ENCODE data around the gene MRPL49.
A peak's percentile ranks its signal among the peaks of the same experiment; 100 is the strongest.

Gene MRPL49

GRCh38 chr11:65102142-65103095, 19.7 kb upstream of the MRPL49 start:
- no peaks in the 10 kb centered on the region for H3K27me3 ChIP-seq (ENCODE audit: control insufficient read depth in 1 of 2, insufficient read depth in 2 of 2, low read length in 2 of 2)
- H3K9me3 ChIP-seq (ENCODE audit: control insufficient read depth in 1 of 2, low read length in 2 of 2) = no peaks in the 10 kb centered on the region
- H3K4me3 ChIP-seq (ENCODE audit: low read depth in 1 of 2, low read length in 2 of 2) = no peak overlapping the region
- H3K36me3 ChIP-seq (ENCODE audit: control insufficient read depth in 1 of 2, insufficient read depth in 2 of 2, low read length in 2 of 2) = peaks cover 4 to 23% of the 10 kb centered on the region in 2 donors
- H3K4me1 ChIP-seq (ENCODE audit: control insufficient read depth in 1 of 2, insufficient read depth in 2 of 2, low read length in 2 of 2) = peaks cover 0 to 4% of the 10 kb centered on the region in 2 donors
- no peak overlapping the region for H3K9ac ChIP-seq (ENCODE audit: low read depth in 1 of 2, low read length in 2 of 2)
- H3K27ac ChIP-seq (ENCODE audit: low read depth, low read length) = no peak overlapping the region

DNA sequence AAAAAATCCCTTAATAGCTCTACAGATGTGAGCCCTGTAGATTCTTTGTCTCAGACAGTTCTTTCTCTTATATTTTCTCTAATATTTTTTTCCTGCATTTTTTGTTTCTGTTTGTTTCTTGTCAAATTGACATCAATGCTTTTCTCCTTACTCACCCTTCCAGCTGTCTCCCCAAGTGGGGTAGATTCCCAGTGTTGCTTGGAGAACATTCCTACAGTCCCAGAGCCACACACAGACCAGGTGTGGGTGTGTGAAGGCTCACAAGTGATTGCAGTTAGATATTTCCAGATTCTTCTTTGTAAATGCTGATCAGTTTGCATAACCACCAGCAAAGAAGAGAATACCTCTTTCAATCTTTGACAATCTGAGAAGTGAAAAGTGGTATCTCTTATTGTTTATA, 18.6 kb upstream of the MRPL49 start:
- H3K9me3 ChIP-seq (ENCODE audit: control insufficient read depth in 1 of 2, low read length in 2 of 2) = no peaks in the 10 kb centered on the region
- no peak overlapping the region for H3K9ac ChIP-seq (ENCODE audit: low read depth in 1 of 2, low read length in 2 of 2)
- no peaks in the 10 kb centered on the region for H3K27me3 ChIP-seq (ENCODE audit: control insufficient read depth in 1 of 2, insufficient read depth in 2 of 2, low read length in 2 of 2)
- H3K4me1 ChIP-seq (ENCODE audit: control insufficient read depth in 1 of 2, insufficient read depth in 2 of 2, low read length in 2 of 2) = peaks cover 0 to 4% of the 10 kb centered on the region in 2 donors
- H3K36me3 ChIP-seq (ENCODE audit: control insufficient read depth in 1 of 2, insufficient read depth in 2 of 2, low read length in 2 of 2) = peaks cover 8 to 26% of the 10 kb centered on the region in 2 donors
- no peak overlapping the region for H3K4me3 ChIP-seq (ENCODE audit: low read depth in 1 of 2, low read length in 2 of 2)
- no peak overlapping the region for H3K27ac ChIP-seq (ENCODE audit: low read depth, low read length)

DNA sequence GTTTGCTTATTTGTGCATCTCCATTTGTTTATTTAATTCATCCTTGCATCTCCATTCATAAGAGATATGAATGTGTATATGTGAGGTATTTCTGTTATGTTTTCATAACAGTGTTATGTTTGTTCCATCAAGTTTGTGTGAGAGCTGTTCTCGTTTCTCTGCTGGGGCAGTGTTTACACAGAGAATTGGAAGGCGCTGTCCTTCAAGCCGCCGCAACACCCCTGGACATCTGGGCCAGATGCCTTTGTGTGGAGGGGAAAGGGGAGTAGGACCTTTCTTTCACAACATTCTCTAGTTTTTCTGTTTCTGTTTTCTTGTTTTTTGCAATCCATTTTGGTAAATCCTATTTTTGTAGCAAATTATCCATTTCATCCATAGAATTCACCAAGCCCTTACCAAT, 17.5 kb upstream of the MRPL49 start:
- Histone ChIP-seq H3K36me3 (ENCODE audit: control insufficient read depth in 1 of 2, insufficient read depth in 2 of 2, low read length in 2 of 2) (peaks cover 10 to 31% of the 10 kb centered on the region in 2 donors), H3K27me3 (ENCODE audit: control insufficient read depth in 1 of 2, insufficient read depth in 2 of 2, low read length in 2 of 2) (no peaks in the 10 kb centered on the region), H3K9me3 (ENCODE audit: control insufficient read depth in 1 of 2, low read length in 2 of 2) (no peaks in the 10 kb centered on the region), H3K27ac (ENCODE audit: low read depth, low read length) (no peak overlapping the region), H3K4me3 (ENCODE audit: low read depth in 1 of 2, low read length in 2 of 2) (no peak overlapping the region), H3K4me1 (ENCODE audit: control insufficient read depth in 1 of 2, insufficient read depth in 2 of 2, low read length in 2 of 2) (peaks cover 0 to 4% of the 10 kb centered on the region in 2 donors), H3K9ac (ENCODE audit: low read depth in 1 of 2, low read length in 2 of 2) (no peak overlapping the region)

DNA sequence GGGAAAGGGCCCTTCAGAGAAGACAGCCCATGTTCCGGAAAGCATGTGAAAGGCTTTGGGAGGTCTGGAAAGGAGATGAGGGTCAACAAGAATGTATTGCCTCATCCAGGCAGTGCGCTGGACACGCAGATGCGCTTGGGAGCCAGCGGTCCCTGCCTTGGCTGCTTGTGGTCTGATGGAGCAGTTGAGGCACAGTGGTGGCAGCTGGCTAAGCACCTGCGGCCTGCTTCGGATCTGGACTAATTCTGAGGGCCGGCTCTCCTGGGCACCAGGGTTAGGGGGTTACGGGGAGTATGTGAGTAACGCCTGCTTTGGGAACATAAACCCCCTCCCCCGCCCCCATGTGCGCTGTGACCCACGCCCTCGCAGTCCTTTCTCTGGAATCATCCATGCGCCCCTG, 15.0 kb upstream of the MRPL49 start:
- no peaks in the 10 kb centered on the region for H3K9me3 ChIP-seq (ENCODE audit: control insufficient read depth in 1 of 2, low read length in 2 of 2)
- H3K36me3 ChIP-seq (ENCODE audit: control insufficient read depth in 1 of 2, insufficient read depth in 2 of 2, low read length in 2 of 2) = peaks cover 10 to 34% of the 10 kb centered on the region in 2 donors
- no peaks in the 10 kb centered on the region for H3K27me3 ChIP-seq (ENCODE audit: control insufficient read depth in 1 of 2, insufficient read depth in 2 of 2, low read length in 2 of 2)
- H3K9ac ChIP-seq (ENCODE audit: low read depth in 1 of 2, low read length in 2 of 2) = no peak overlapping the region
- H3K27ac ChIP-seq (ENCODE audit: low read depth, low read length) = no peak overlapping the region
- peaks cover 14 to 19% of the 10 kb centered on the region in 2 donors for H3K4me1 ChIP-seq (ENCODE audit: control insufficient read depth in 1 of 2, insufficient read depth in 2 of 2, low read length in 2 of 2)
- H3K4me3 ChIP-seq (ENCODE audit: low read depth in 1 of 2, low read length in 2 of 2) = no peak overlapping the region

DNA sequence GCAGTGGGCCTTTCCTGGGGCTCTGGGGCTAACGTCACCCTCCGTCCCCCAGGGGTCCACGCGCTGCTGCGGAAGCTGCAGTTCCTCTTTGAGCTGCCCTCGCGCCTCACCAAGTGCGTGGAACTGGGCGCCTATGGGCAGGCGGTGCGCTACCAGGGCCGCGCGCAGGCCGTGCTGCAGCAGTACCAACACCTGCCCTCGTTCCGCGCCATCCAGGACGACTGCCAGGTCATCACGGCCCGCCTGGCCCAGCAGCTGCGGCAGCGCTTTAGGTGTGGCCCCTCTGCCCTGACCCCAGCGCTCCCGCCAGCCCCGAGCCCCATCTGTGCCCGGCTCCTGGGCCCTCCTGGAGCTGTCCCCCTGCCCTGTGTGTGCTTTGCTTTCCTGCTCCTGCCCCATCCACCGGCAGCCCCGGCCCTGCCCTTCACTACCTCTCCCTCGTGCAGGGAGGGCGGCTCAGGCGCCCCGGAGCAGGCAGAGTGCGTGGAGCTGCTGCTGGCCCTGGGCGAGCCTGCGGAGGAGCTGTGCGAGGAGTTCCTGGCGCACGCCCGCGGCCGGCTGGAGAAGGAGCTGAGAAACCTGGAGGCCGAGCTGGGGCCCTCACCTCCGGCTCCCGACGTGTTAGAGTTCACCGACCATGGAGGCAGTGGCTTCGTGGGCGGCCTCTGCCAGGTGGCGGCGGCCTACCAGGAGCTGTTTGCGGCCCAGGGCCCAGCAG, 14.2 kb upstream of the MRPL49 start:
- Histone ChIP-seq H3K4me3 (ENCODE audit: low read depth in 1 of 2, low read length in 2 of 2) (no peak overlapping the region), H3K27ac (ENCODE audit: low read depth, low read length) (no peak overlapping the region), H3K9me3 (ENCODE audit: control insufficient read depth in 1 of 2, low read length in 2 of 2) (no peaks in the 10 kb centered on the region), H3K36me3 (ENCODE audit: control insufficient read depth in 1 of 2, insufficient read depth in 2 of 2, low read length in 2 of 2) (peaks cover 10 to 34% of the 10 kb centered on the region in 2 donors), H3K9ac (ENCODE audit: low read depth in 1 of 2, low read length in 2 of 2) (no peak overlapping the region), H3K4me1 (ENCODE audit: control insufficient read depth in 1 of 2, insufficient read depth in 2 of 2, low read length in 2 of 2) (peaks cover 16 to 23% of the 10 kb centered on the region in 2 donors), H3K27me3 (ENCODE audit: control insufficient read depth in 1 of 2, insufficient read depth in 2 of 2, low read length in 2 of 2) (no peaks in the 10 kb centered on the region)

GRCh38 chr11:65108469-65109123, 13.5 kb upstream of the MRPL49 start:
- Histone ChIP-seq H3K27ac (ENCODE audit: low read depth, low read length) (no peak overlapping the region), H3K9me3 (ENCODE audit: control insufficient read depth in 1 of 2, low read length in 2 of 2) (no peaks in the 10 kb centered on the region), H3K4me3 (ENCODE audit: low read depth in 1 of 2, low read length in 2 of 2) (no peak overlapping the region), H3K9ac (ENCODE audit: low read depth in 1 of 2, low read length in 2 of 2) (no peak overlapping the region), H3K36me3 (ENCODE audit: control insufficient read depth in 1 of 2, insufficient read depth in 2 of 2, low read length in 2 of 2) (peaks cover 10 to 34% of the 10 kb centered on the region in 2 donors), H3K4me1 (ENCODE audit: control insufficient read depth in 1 of 2, insufficient read depth in 2 of 2, low read length in 2 of 2) (peaks cover 20 to 29% of the 10 kb centered on the region in 2 donors), H3K27me3 (ENCODE audit: control insufficient read depth in 1 of 2, insufficient read depth in 2 of 2, low read length in 2 of 2) (no peaks in the 10 kb centered on the region)

GRCh38 chr11:65109231-65110198, 12.6 kb upstream of the MRPL49 start:
- Histone ChIP-seq H3K36me3 (ENCODE audit: control insufficient read depth in 1 of 2, insufficient read depth in 2 of 2, low read length in 2 of 2) (peaks cover 10 to 34% of the 10 kb centered on the region in 2 donors), H3K9me3 (ENCODE audit: control insufficient read depth in 1 of 2, low read length in 2 of 2) (no peaks in the 10 kb centered on the region), H3K4me3 (ENCODE audit: low read depth in 1 of 2, low read length in 2 of 2) (no peak overlapping the region), H3K27ac (ENCODE audit: low read depth, low read length) (no peak overlapping the region), H3K4me1 (ENCODE audit: control insufficient read depth in 1 of 2, insufficient read depth in 2 of 2, low read length in 2 of 2) (peaks cover 20 to 31% of the 10 kb centered on the region in 2 donors), H3K27me3 (ENCODE audit: control insufficient read depth in 1 of 2, insufficient read depth in 2 of 2, low read length in 2 of 2) (no peaks in the 10 kb centered on the region), H3K9ac (ENCODE audit: low read depth in 1 of 2, low read length in 2 of 2) (no peak overlapping the region)

GRCh38 chr11:65110354-65110861, 11.7 kb upstream of the MRPL49 start:
- H3K27ac ChIP-seq (ENCODE audit: low read depth, low read length) = no peak overlapping the region
- no peak overlapping the region for H3K4me3 ChIP-seq (ENCODE audit: low read depth in 1 of 2, low read length in 2 of 2)
- no peaks in the 10 kb centered on the region for H3K9me3 ChIP-seq (ENCODE audit: control insufficient read depth in 1 of 2, low read length in 2 of 2)
- no peak overlapping the region for H3K9ac ChIP-seq (ENCODE audit: low read depth in 1 of 2, low read length in 2 of 2)
- peaks cover 20 to 33% of the 10 kb centered on the region in 2 donors for H3K4me1 ChIP-seq (ENCODE audit: control insufficient read depth in 1 of 2, insufficient read depth in 2 of 2, low read length in 2 of 2)
- H3K36me3 ChIP-seq (ENCODE audit: control insufficient read depth in 1 of 2, insufficient read depth in 2 of 2, low read length in 2 of 2) = peaks cover 10 to 33% of the 10 kb centered on the region in 2 donors
- H3K27me3 ChIP-seq (ENCODE audit: control insufficient read depth in 1 of 2, insufficient read depth in 2 of 2, low read length in 2 of 2) = no peaks in the 10 kb centered on the region

DNA sequence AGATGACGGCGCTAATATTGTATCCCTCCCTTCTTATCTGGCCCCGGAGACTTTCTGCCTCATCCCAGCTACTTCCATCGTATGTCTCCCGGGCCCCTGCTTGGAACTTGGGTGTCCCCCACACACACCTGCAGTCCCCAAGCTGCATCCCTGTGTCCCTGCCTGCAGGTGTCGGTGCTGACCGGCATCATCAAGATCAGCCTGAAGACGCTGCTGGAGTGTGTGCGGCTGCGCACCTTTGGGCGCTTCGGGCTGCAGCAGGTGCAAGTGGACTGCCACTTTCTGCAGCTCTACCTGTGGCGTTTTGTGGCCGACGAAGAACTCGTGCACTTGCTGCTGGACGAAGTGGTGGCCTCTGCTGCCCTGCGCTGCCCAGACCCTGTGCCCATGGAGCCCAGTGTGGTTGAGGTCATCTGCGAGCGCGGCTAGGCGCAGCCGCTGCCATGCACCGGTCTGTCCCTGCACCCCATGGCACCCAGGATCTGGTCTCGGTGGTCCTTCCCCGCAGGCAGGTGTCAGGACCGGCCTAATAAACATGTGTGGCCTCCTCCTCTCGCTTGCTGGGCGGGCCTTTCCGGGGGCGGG, 10.9 kb upstream of the MRPL49 start:
- H3K4me3 ChIP-seq (ENCODE audit: low read depth in 1 of 2, low read length in 2 of 2) = peak overlapping the region in 1 of 2 donors; percentile 42
- H3K36me3 ChIP-seq (ENCODE audit: control insufficient read depth in 1 of 2, insufficient read depth in 2 of 2, low read length in 2 of 2) = peaks cover 8 to 31% of the 10 kb centered on the region in 2 donors
- H3K4me1 ChIP-seq (ENCODE audit: control insufficient read depth in 1 of 2, insufficient read depth in 2 of 2, low read length in 2 of 2) = peaks cover 25 to 41% of the 10 kb centered on the region in 2 donors
- H3K9me3 ChIP-seq (ENCODE audit: control insufficient read depth in 1 of 2, low read length in 2 of 2) = no peaks in the 10 kb centered on the region
- no peaks in the 10 kb centered on the region for H3K27me3 ChIP-seq (ENCODE audit: control insufficient read depth in 1 of 2, insufficient read depth in 2 of 2, low read length in 2 of 2)
- no peak overlapping the region for H3K9ac ChIP-seq (ENCODE audit: low read depth in 1 of 2, low read length in 2 of 2)
- H3K27ac ChIP-seq (ENCODE audit: low read depth, low read length) = no peak overlapping the region
